DND-41 (cell line): Measurements from ENCODE around the gene KXD1.

ENCODE experiments used
- ATAC-seq: fragments of 200-7000 bp; cut with Tn5 transposase; 3 replicates; pipeline ENCODE4 v1.9.1; 2021; ENCODE audit warnings: low read depth; ENCODE audit not compliant: insufficient read depth
- DNase-seq: peaks from one replicate; pipeline ENCODE4 v3.0.0-alpha.2; 2020
- H2AFZ ChIP-seq: 2 replicates; pipeline ENCODE4 v1.6.0; 2012; ENCODE audit warnings: low read depth, low read length
- H3K27ac ChIP-seq: 2 replicates; pipeline ENCODE4 v1.5.1; 2012; ENCODE audit warnings: low read length, inconsistent platforms
- H3K27me3 ChIP-seq: fragments of 200-600 bp; sonication (generic); 2 replicates; pipeline ENCODE4 v1.6.0; 2012; ENCODE audit warnings: low read length, mild to moderate bottlenecking, inconsistent platforms; ENCODE audit not compliant: insufficient read depth, poor library complexity
- H3K36me3 ChIP-seq: 2 replicates; pipeline ENCODE4 v1.5.1; 2012; ENCODE audit warnings: low read length, inconsistent platforms; ENCODE audit not compliant: insufficient read depth
- H3K4me1 ChIP-seq: 2 replicates; pipeline ENCODE4 v1.5.1; 2012; ENCODE audit warnings: mild to moderate bottlenecking, low read length; ENCODE audit not compliant: insufficient read depth
- H3K4me2 ChIP-seq: 2 replicates; pipeline ENCODE4 v1.6.0; 2012; ENCODE audit warnings: mild to moderate bottlenecking, moderate library complexity, low read length, inconsistent platforms; ENCODE audit not compliant: insufficient read depth
- H3K4me3 ChIP-seq, 2 experiments: fragments of 200-600 bp in 1 of 2; shearing (Covaris generic) in 1 of 2; 2 replicates each; pipeline ENCODE4 v1.5.1; 2012 to 2016; ENCODE audit warnings: inconsistent platforms in 2 of 2, low read length in 2 of 2, mild to moderate bottlenecking in 2 of 2, low read depth in 1 of 2, moderate library complexity in 1 of 2
- H3K79me2 ChIP-seq: 2 replicates; pipeline ENCODE4 v1.6.0; 2012; ENCODE audit warnings: low read length, inconsistent platforms; ENCODE audit not compliant: insufficient read depth
- H3K9ac ChIP-seq: 2 replicates; pipeline ENCODE4 v1.6.0; 2012; ENCODE audit warnings: low read depth, mild to moderate bottlenecking, inconsistent platforms, low read length, moderate library complexity
- H3K9me3 ChIP-seq: 2 replicates; pipeline ENCODE4 v1.5.1; 2012; ENCODE audit warnings: low read length, moderate library complexity, mild to moderate bottlenecking, inconsistent platforms; ENCODE audit not compliant: insufficient read depth, severe bottlenecking
- H4K20me1 ChIP-seq: 2 replicates; pipeline ENCODE4 v1.6.0; 2012; ENCODE audit warnings: low read length; ENCODE audit not compliant: insufficient read depth
- CTCF ChIP-seq: IDR thresholded peaks from 2 replicates; pipeline ENCODE4 v1.5.1; 2012; ENCODE audit warnings: borderline replicate concordance, low read length, moderate library complexity, mild to moderate bottlenecking; ENCODE audit not compliant: poor library complexity, severe bottlenecking; ENCODE audit errors: extremely low read depth
- EZH2 ChIP-seq: IDR thresholded peaks from 3 replicates; pipeline ENCODE4 v1.6.1; 2012; ENCODE audit warnings: borderline replicate concordance, low read depth, mild to moderate bottlenecking, moderate library complexity, low read length, inconsistent platforms; ENCODE audit not compliant: severe bottlenecking

Gene KXD1

GRCh38 chr19:18612051-18612771 is 54.5 kb downstream of the KXD1 start:
- no peaks in the 10 kb centered on the region for H3K79me2 ChIP-seq
- H2AFZ ChIP-seq = peak overlapping the region; percentile 66
- H3K4me3 ChIP-seq = peak overlapping the region in 1 of 2 experiments; percentile 56; a peak in 3 of 4 replicates
- H3K9ac ChIP-seq = peak overlapping the region; percentile 46; the same call in 1 of the 2 replicates
- H3K27me3 ChIP-seq = peaks cover 35% of the 10 kb centered on the region
- no peak for DNase-seq
- no peak overlapping the region for H3K27ac ChIP-seq
- no peak for TF ChIP-seq CTCF
- no peak for TF ChIP-seq EZH2
- no peaks in the 10 kb centered on the region for H3K9me3 ChIP-seq
- peaks cover 2% of the 10 kb centered on the region; the same call in 1 of the 2 replicates for H4K20me1 ChIP-seq
- peak overlapping the region; percentile 77 for H3K4me2 ChIP-seq
- ATAC-seq = no peak
- no peaks in the 10 kb centered on the region for H3K36me3 ChIP-seq
- peaks cover 12% of the 10 kb centered on the region for H3K4me1 ChIP-seq

GRCh38 chr19:18612772-18613588 is 55.3 kb downstream of the KXD1 start, which contains the start of gene TMEM59L:
TMEM59L (plus strand) TSS chr19:18612870; CDS start chr19:18612959, 89 bp downstream.
- Histone ChIP-seq H3K4me3 (peak within 1 kb of the TSS in 1 of 2 experiments; percentile 56; a peak in 3 of 4 replicates), H3K9ac (peak within 1 kb of the TSS; percentile 46; the same call in 1 of the 2 replicates), H3K27me3 (peaks cover 35% of the 10 kb centered on the region), H3K79me2 (no peaks in the 10 kb centered on the region), H3K4me1 (peaks cover 12% of the 10 kb centered on the region), H3K27ac (no peak within 1 kb of the TSS), H4K20me1 (peaks cover 2% of the 10 kb centered on the region; the same call in 1 of the 2 replicates), H2AFZ (peak within 1 kb of the TSS; percentile 66), H3K36me3 (no peaks in the 10 kb centered on the region), H3K9me3 (no peaks in the 10 kb centered on the region), H3K4me2 (peak within 1 kb of the TSS; percentile 77)
- DNase-seq (peak; percentile 50), ATAC-seq (peak; percentile 74)
- TF ChIP-seq EZH2 (peak; percentile 82), CTCF (no peak)

- no peak overlapping the region for H3K4me3 ChIP-seq
- no peaks in the 10 kb centered on the region for H3K9me3 ChIP-seq
- H3K9ac ChIP-seq = no peak overlapping the region
- H3K79me2 ChIP-seq = no peaks in the 10 kb centered on the region
- DNase-seq (no peak), ATAC-seq (no peak)
- H2AFZ ChIP-seq = no peak overlapping the region
- H4K20me1 ChIP-seq = peaks cover 2% of the 10 kb centered on the region; the same call in 1 of the 2 replicates
- peaks cover 12% of the 10 kb centered on the region for H3K4me1 ChIP-seq
- H3K4me2 ChIP-seq = peak overlapping the region; percentile 77; the same call in 1 of the 2 replicates
- H3K36me3 ChIP-seq = no peaks in the 10 kb centered on the region
- no peak for TF ChIP-seq CTCF
- no peak overlapping the region for H3K27ac ChIP-seq
- peaks cover 33% of the 10 kb centered on the region for H3K27me3 ChIP-seq
These were observed 56.0 kb downstream of the KXD1 start for GRCh38 chr19:18613589-18614234.
